H1 (cell line): ENCODE data around the gene C12orf75. TPM values are rescaled to one million over a fixed set of nuclear protein-coding genes. Genes with fewer than 3 reads are reported as not detected.

ENCODE experiments used
- BRCA1 ChIP-seq: IDR thresholded peaks from 2 replicates; pipeline ENCODE4 v1.6.1; 2012; ENCODE audit warnings: low read depth, low read length, improper control_type of control experiment
- CBX5 ChIP-seq: fragments of 300-800, 300-1000 bp; sonication (generic); IDR thresholded peaks from 2 replicates; pipeline ENCODE4 v1.7.1; 2016; ENCODE audit warnings: antibody characterized with exemption, low read length, low read depth
- CHD7 ChIP-seq: fragments of 300-600 bp; sonication (generic); IDR thresholded peaks from 2 replicates; pipeline ENCODE4 v1.7.1; 2012; ENCODE audit warnings: low read length, moderate library complexity, mild to moderate bottlenecking, inconsistent platforms; ENCODE audit not compliant: insufficient replicate concordance
- FOSL1 ChIP-seq: IDR thresholded peaks from 2 replicates; pipeline ENCODE4 v1.6.1; 2011; ENCODE audit warnings: mild to moderate bottlenecking, low read depth, low read length, moderate library complexity; ENCODE audit not compliant: insufficient read depth
- GABPA ChIP-seq: IDR thresholded peaks from 2 replicates; pipeline ENCODE4 v1.6.1; 2011; ENCODE audit warnings: mild to moderate bottlenecking, low read length, moderate library complexity, borderline replicate concordance; ENCODE audit not compliant: insufficient read depth
- RXRA ChIP-seq: IDR thresholded peaks from 2 replicates; pipeline ENCODE4 v1.6.1; 2011; ENCODE audit warnings: low read depth, mild to moderate bottlenecking, low read length, moderate library complexity; ENCODE audit not compliant: insufficient read depth
- SRF ChIP-seq: IDR thresholded peaks from 2 replicates; pipeline ENCODE4 v1.6.1; 2011; ENCODE audit warnings: mild to moderate bottlenecking, low read depth, low read length, moderate library complexity
- TEAD4 ChIP-seq: IDR thresholded peaks from 2 replicates; pipeline ENCODE4 v1.6.1; 2012; ENCODE audit warnings: low read depth, low read length, inconsistent platforms, mixed read lengths
- YY1 ChIP-seq: IDR thresholded peaks from 2 replicates; pipeline ENCODE4 v1.6.1; 2011; ENCODE audit warnings: low read depth, mild to moderate bottlenecking, low read length
- polyA plus RNA-seq, 7 experiments: library from polyadenylated mRNA; depleted of rRNA in 3 of 7; stranded (reverse) in 5 of 7; unstranded in 2 of 7; fragments of >200 nt in 5 of 7; fragments of 200-250 nt in 2 of 7; gene quantifications; 1 replicate in 5 of 7; 2 replicates in 1 of 7; 4 replicates in 1 of 7; pipeline versions ENCODE4 v1.2.1 to v1.2.3, GENCODE V29; 2011 to 2013; ENCODE audit warnings: missing spikeins in 2 of 7, mixed read lengths in 2 of 7
- total RNA-seq: library from RNA; stranded (reverse); fragmentation: NEBNext Ultra II Directional; extraction: Animal tissue kit (Norgen Biotek cat#: 25700); gene quantifications from 2 replicates; pipeline ENCODE4 v1.2.1, GENCODE V29; 2021

Gene C12orf75
- total and polyA plus RNA-seq, 2 of the 8 experiments (the other 6 are each of a cell fraction or from before 2014, with no cell fraction given), result 26.4 to 41.2 TPM

DNA sequence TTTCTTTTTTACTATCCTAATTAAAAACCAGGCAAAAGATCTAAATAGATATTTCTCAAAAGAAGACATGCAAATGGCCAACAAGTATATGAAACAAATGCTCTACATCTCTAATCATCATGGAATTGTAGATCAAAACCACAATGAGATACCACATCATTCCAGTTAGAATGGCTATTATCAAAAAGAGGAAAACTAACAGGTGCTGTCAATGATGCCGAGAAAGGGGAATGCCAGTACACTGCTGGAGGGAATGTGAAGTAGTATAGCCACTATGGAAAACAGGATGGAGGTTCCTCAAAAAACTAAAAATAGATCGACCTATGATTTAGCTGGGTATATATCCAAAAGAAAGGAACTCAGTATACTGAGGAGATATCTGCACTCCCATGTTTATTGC is 39.0 kb upstream of the C12orf75 start (continued):
- no peak for TF ChIP-seq CHD7
- TF ChIP-seq RXRA, result no peak
- TF ChIP-seq CBX5, result no peak
- TF ChIP-seq FOSL1, result no peak
- TF ChIP-seq SRF, result no peak
- TF ChIP-seq TEAD4, result no peak
- no peak for TF ChIP-seq BRCA1
- TF ChIP-seq GABPA, result no peak
- no peak for TF ChIP-seq YY1
- TF ChIP-seq, all 59 proteins: peak for 0
